Erythroblast (primary cell): ENCODE measurements around the gene PAQR5.

ENCODE experiments used
- GATA1 ChIP-seq: IDR thresholded peaks from 2 replicates; pipeline ENCODE4 v1.6.1; 2011; ENCODE audit warnings: low read depth, mild to moderate bottlenecking, control low read depth, low read length, moderate library complexity
- POLR2A ChIP-seq: IDR thresholded peaks from 2 replicates; pipeline ENCODE4 v1.6.1; 2011; ENCODE audit warnings: mild to moderate bottlenecking, low read length

- TF ChIP-seq POLR2A (no peak), GATA1 (no peak)
Observed at GRCh38 chr15:69311319-69311721, 12.6 kb downstream of the PAQR5 start.
